SU-DHL-6 (cell line): ENCODE data around the gene CAB39.

Experiments
- H2AFZ ChIP-seq: fragments of 200-600 bp; sonication (generic); 2 replicates; pipeline ENCODE4 v1.6.1; 2014; ENCODE audit warnings: low read depth, mild to moderate bottlenecking, moderate library complexity, mixed read lengths, antibody characterized with exemption, low read length; ENCODE audit not compliant: severe bottlenecking
- H3F3A ChIP-seq: fragments of 200-600 bp; shearing (Covaris generic); 2 replicates; pipeline ENCODE4 v1.6.0; 2016; ENCODE audit warnings: antibody characterized with exemption, mild to moderate bottlenecking; ENCODE audit not compliant: insufficient read depth
- H3K27ac ChIP-seq: fragments of 200-600 bp; sonication (generic); 2 replicates; pipeline ENCODE4 v1.5.1; 2016; ENCODE audit warnings: low read depth, mild to moderate bottlenecking, low read length, moderate library complexity, mixed read lengths
- H3K27me3 ChIP-seq: fragments of 200-600 bp; sonication (generic), shearing (Covaris generic); 2 replicates; pipeline ENCODE4 v1.6.0; 2014; ENCODE audit warnings: mild to moderate bottlenecking, low read length
- H3K36me3 ChIP-seq: fragments of 200-600 bp; sonication (generic); 2 replicates; pipeline ENCODE4 v1.6.1; 2014; ENCODE audit warnings: mild to moderate bottlenecking, low read length, mixed read lengths
- H3K4me2 ChIP-seq: fragments of 300-600, 200-600 bp; shearing (Covaris generic), sonication (generic); 2 replicates; pipeline ENCODE4 v1.6.0; 2014; ENCODE audit warnings: low read length, low read depth, mild to moderate bottlenecking; ENCODE audit not compliant: poor library complexity, severe bottlenecking
- H3K4me3 ChIP-seq: fragments of 200-600 bp; sonication (generic); 2 replicates; pipeline ENCODE4 v1.5.1; 2014; ENCODE audit warnings: antibody characterized with exemption, low read length, mild to moderate bottlenecking, mixed read lengths; ENCODE audit not compliant: insufficient read depth, poor library complexity, severe bottlenecking
- H3K79me2 ChIP-seq: fragments of 200-600 bp; sonication (generic); 2 replicates; pipeline ENCODE4 v1.6.1; 2014; ENCODE audit warnings: mild to moderate bottlenecking, low read length, moderate library complexity; ENCODE audit not compliant: insufficient read depth
- H3K9ac ChIP-seq: fragments of 200-600 bp; sonication (generic); 2 replicates; pipeline ENCODE4 v1.7.0; 2014; ENCODE audit warnings: mild to moderate bottlenecking, low read length
- H3K9me2 ChIP-seq: fragments of 200-600 bp; sonication (generic); replicated peaks from 2 replicates; pipeline ENCODE4 v1.6.1; 2014; ENCODE audit warnings: low read length; ENCODE audit not compliant: insufficient read depth
- H3K9me3 ChIP-seq: fragments of 200-600 bp; sonication (generic); 2 replicates; pipeline ENCODE4 v1.6.1; 2014; ENCODE audit warnings: low read length, mixed read lengths; ENCODE audit not compliant: insufficient read depth
- H4K20me1 ChIP-seq: fragments of 200-600 bp; sonication (generic); 2 replicates; pipeline ENCODE4 v1.6.1; 2014; ENCODE audit warnings: low read depth, mild to moderate bottlenecking, antibody characterized with exemption, low read length, moderate library complexity, mixed read lengths
- CTCF ChIP-seq: fragments of 200-600 bp; sonication (generic); IDR thresholded peaks from one replicate; pipeline ENCODE4 v1.5.1; 2017; ENCODE audit warnings: antibody characterized with exemption, mild to moderate bottlenecking, low read length, moderate library complexity; ENCODE audit not compliant: insufficient read depth, poor library complexity, severe bottlenecking
- EZH2phosphoT487 ChIP-seq: fragments of 200-600 bp; sonication (generic), shearing (Covaris generic); conservative IDR thresholded peaks from 2 replicates; pipeline ENCODE4 v1.6.1; 2018; ENCODE audit warnings: mild to moderate bottlenecking, antibody characterized with exemption, low read length, moderate library complexity, mixed read lengths

Gene CAB39

GRCh38 chr2:230864605-230865306, 152.1 kb downstream of the CAB39 start, which contains the start of gene ITM2C:
TSS of gene ITM2C (plus strand) at chr2:230864942. CDS start at chr2:230865026, 84 bp downstream.
- H2AFZ ChIP-seq, result no peak within 1 kb of the TSS

GRCh38 chr2:230865307-230865765, 152.7 kb downstream of the CAB39 start:
- H3K27me3 ChIP-seq, result no peaks in the 10 kb centered on the region
- no peaks in the 10 kb centered on the region for H3K9me3 ChIP-seq
- no peaks in the 10 kb centered on the region for H4K20me1 ChIP-seq
- no peak overlapping the region for H3K9ac ChIP-seq
- no peak overlapping the region for H3K27ac ChIP-seq
- TF ChIP-seq CTCF, result no peak
- TF ChIP-seq EZH2phosphoT487, result no peak
- H3K4me3 ChIP-seq, result no peak overlapping the region
- H3K36me3 ChIP-seq, result no peaks in the 10 kb centered on the region
- no peaks in the 10 kb centered on the region for H3K79me2 ChIP-seq
- no peaks in the 10 kb centered on the region for H3F3A ChIP-seq
- no peak overlapping the region for H2AFZ ChIP-seq
- no peaks in the 10 kb centered on the region for H3K9me2 ChIP-seq
- H3K4me2 ChIP-seq, result no peak overlapping the region

More at GRCh38 chr2:230864605-230865306, 152.1 kb downstream of the CAB39 start, which contains the start of gene ITM2C:
- no peaks in the 10 kb centered on the region for H3K9me2 ChIP-seq
- no peak within 1 kb of the TSS for H3K4me2 ChIP-seq
- no peaks in the 10 kb centered on the region for H3K79me2 ChIP-seq
- H3K27ac ChIP-seq, result no peak within 1 kb of the TSS
- H3F3A ChIP-seq, result no peaks in the 10 kb centered on the region
- TF ChIP-seq EZH2phosphoT487, result no peak
- H3K27me3 ChIP-seq, result no peaks in the 10 kb centered on the region
- H4K20me1 ChIP-seq, result no peaks in the 10 kb centered on the region
- no peaks in the 10 kb centered on the region for H3K9me3 ChIP-seq
- no peak within 1 kb of the TSS for H3K4me3 ChIP-seq
- no peak within 1 kb of the TSS for H3K9ac ChIP-seq
- H3K36me3 ChIP-seq, result no peaks in the 10 kb centered on the region

GRCh38 chr2:230865766-230866755, 153.4 kb downstream of the CAB39 start:
- no peak overlapping the region for H3K4me3 ChIP-seq
- H3F3A ChIP-seq, result no peaks in the 10 kb centered on the region
- no peaks in the 10 kb centered on the region for H4K20me1 ChIP-seq
- H3K9me3 ChIP-seq, result no peaks in the 10 kb centered on the region
- H3K27me3 ChIP-seq, result no peaks in the 10 kb centered on the region
- H3K4me2 ChIP-seq, result no peak overlapping the region
- H3K79me2 ChIP-seq, result no peaks in the 10 kb centered on the region
- no peak overlapping the region for H3K27ac ChIP-seq
- H3K9ac ChIP-seq, result no peak overlapping the region
- no peaks in the 10 kb centered on the region for H3K9me2 ChIP-seq
- TF ChIP-seq CTCF (no peak), EZH2phosphoT487 (no peak)
- no peak overlapping the region for H2AFZ ChIP-seq
- no peaks in the 10 kb centered on the region for H3K36me3 ChIP-seq
